ENCODE results near the gene EPS15.
A peak's percentile ranks its signal among the peaks of the same experiment; 100 is the strongest.

The EPS15 gene

GRCh38 chr1:51527144-51527543 is 8.1 kb upstream of the EPS15 start:
- TF ChIP-seq POLR2A (IDR thresholded peaks at IDR 0.05; ENCODE audit: low read length) (no peak), GATA1 (IDR thresholded peaks at IDR 0.05; ENCODE audit: low read depth, low read length) (no peak)
- DNase-seq, result no peak

DNA sequence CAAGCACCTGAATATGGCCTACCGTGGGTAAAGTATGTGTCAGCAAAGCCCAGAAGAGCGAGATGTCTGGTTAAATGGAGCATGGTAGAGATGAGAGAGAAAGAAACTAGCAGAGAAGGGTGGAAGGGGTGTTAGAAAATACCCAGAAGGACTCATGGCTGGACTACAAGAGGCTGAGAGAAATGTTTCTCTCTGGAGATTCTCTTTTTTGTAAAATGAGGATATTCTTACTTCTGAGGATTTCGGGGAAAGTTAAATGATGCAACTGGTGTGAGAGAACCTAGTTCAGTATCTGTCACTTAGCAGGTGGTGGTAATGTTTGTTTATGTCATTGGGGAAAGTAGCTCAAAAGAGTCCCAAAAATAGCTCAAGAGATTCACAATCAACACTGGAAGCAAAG is 7.2 kb upstream of the EPS15 start:
- TF ChIP-seq POLR2A (IDR thresholded peaks at IDR 0.05; ENCODE audit: low read length) (no peak), GATA1 (IDR thresholded peaks at IDR 0.05; ENCODE audit: low read depth, low read length) (no peak)
- no peak for DNase-seq

DNA sequence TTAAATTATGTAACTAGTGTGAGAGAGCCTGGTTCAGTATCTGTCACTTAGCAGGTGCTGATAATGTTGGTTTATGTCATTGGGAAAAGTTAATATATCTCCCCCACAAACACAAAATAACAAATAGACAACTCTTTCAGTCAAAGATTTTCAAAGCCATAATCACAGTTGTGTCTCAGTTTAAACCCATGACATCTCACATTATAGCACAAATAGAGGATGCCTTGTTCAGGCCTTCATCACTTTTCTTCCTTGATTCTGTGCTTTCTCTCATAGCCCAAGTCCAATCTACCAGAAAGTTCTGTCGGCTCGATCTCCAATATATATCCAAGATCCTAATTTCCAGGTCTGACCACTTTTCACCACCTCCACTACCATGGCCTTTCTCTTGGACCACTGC is 6.2 kb upstream of the EPS15 start:
- TF ChIP-seq GATA1 (IDR thresholded peaks at IDR 0.05; ENCODE audit: low read depth, low read length), result no peak
- TF ChIP-seq POLR2A (IDR thresholded peaks at IDR 0.05; ENCODE audit: low read length), result no peak
- no peak for DNase-seq

DNA sequence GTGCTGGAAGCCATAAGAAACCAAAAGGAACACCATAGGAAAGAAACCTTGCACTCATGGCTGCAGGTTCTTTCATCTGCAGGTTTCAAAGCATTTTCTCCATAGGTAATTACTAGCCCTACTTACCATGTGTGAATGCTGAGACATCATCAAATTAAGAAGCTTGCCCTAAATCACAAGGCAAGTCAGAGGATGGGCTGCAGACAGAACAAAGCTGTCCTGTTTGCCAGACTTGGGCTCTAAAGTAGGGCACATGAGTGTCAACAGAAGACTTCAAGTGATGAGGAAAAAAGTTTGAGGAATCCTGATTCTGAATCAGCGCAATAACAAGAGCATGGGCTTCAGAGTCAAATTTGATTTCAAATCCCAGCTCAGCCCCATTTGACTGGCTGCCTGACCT is 5.8 kb upstream of the EPS15 start:
- no peak for DNase-seq
- no peak for TF ChIP-seq GATA1 (IDR thresholded peaks at IDR 0.05; ENCODE audit: low read depth, low read length)
- TF ChIP-seq POLR2A (IDR thresholded peaks at IDR 0.05; ENCODE audit: low read length), result no peak

DNA sequence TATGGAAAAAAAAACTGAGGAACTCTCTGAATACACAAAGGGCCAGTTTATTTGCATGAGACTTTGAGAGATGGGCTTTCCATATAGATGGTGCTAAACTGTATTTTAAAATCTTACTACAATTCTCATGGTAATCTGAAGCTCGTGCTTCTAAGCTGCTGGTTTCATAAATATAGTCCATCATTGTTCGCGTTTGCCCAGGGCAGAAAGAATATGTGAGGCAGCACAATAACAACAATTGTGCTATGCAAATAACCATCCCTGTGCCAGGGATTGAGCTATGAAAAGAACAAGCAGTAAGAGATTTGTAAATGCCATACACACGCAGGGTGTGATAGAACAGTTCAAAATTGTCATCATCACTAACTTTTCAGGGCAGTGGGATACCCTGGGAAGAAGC is 4.9 kb upstream of the EPS15 start:
- no peak for TF ChIP-seq POLR2A (IDR thresholded peaks at IDR 0.05; ENCODE audit: low read length)
- no peak for TF ChIP-seq GATA1 (IDR thresholded peaks at IDR 0.05; ENCODE audit: low read depth, low read length)
- DNase-seq, result no peak

DNA sequence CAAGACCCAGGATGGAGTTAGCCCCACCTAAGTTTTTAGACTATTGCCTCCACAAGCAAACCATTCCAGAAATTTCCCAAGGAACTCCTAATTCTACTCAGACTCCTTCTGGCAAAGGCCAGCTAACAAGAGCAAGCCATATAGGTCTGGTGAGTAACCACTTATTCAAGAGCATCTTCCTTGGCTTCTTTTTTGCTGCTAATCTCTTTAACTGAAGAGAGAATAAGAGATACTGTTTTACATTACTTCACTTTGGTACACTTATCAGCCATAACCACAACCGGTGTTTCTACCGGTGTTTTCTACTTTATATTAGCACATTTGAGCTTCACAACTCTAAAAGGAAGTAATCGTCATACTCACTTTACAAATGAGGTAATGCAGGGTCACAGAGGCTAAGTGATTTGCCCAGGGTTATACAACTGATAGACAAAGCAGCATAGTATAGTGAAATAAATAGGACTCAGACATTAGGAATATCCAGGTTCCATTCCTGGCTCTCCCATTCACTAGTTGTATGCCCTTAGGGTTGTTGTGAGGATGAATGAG is 1.7 kb upstream of the EPS15 start:
- peak; percentile 78 to 84 for DNase-seq

GRCh38 chr1:51519865-51520699 is 1.0 kb upstream of the EPS15 start:
- TF ChIP-seq GATA1 (IDR thresholded peaks at IDR 0.05; ENCODE audit: low read depth, low read length), result peak; percentile 40
- peak; percentile 97 for TF ChIP-seq POLR2A (IDR thresholded peaks at IDR 0.05; ENCODE audit: low read length)
- DNase-seq, result peak; percentile 90 to 96

More for the DNA sequence above, 1.7 kb upstream of the EPS15 start:
- TF ChIP-seq GATA1 (IDR thresholded peaks at IDR 0.05; ENCODE audit: low read depth, low read length) (no peak), POLR2A (IDR thresholded peaks at IDR 0.05; ENCODE audit: low read length) (no peak)

- TF ChIP-seq GATA1 (IDR thresholded peaks at IDR 0.05; ENCODE audit: low read depth, low read length) (no peak), POLR2A (IDR thresholded peaks at IDR 0.05; ENCODE audit: low read length) (no peak)
- peak; percentile 65 to 77 for DNase-seq
These were observed 449 bp downstream of the EPS15 start for GRCh38 chr1:51518586-51519047.

- TF ChIP-seq GATA1 (IDR thresholded peaks at IDR 0.05; ENCODE audit: low read depth, low read length), result no peak
- TF ChIP-seq POLR2A (IDR thresholded peaks at IDR 0.05; ENCODE audit: low read length), result peak; percentile 86
- DNase-seq, result peak; percentile 79 to 84
These were observed 957 bp downstream of the EPS15 start for GRCh38 chr1:51518033-51518585.

GRCh38 chr1:51517361-51518032 is 1.6 kb downstream of the EPS15 start:
- peak; percentile 37 to 63 for DNase-seq
- no peak for TF ChIP-seq POLR2A (IDR thresholded peaks at IDR 0.05; ENCODE audit: low read length)
- no peak for TF ChIP-seq GATA1 (IDR thresholded peaks at IDR 0.05; ENCODE audit: low read depth, low read length)

GRCh38 chr1:51516649-51517158 is 2.4 kb downstream of the EPS15 start:
- peak; percentile 37 to 51 for DNase-seq

DNA sequence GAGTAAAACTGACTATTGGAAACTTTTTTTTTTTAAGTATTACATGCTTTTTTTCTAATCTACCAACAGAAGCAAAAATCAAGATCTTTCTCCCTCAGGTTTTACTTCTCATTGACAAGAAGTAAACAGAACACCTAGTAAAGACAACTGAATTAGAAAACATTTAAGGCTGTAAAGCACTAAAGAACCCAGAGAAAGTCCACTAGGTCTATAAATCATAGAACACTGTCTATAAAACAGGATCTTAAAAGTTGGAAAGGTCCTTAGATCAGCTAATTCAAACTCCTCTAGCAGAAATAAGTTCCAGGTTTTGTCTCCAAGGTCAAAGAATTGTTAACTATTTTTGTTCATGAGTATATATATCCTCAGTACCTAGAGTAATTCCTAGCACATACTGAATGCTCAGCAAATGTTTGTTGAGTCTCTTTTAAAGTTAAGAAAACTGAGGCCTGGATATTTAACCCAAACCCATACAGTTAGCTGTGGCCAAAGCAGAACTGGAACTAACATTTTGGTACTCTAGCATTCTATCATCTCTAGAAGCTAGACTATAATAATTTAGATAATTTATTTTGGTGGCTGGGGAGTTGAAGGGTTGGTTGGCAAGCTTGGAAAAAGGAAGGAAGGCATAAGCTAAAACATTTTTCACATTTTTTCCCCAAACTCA is 3.0 kb downstream of the EPS15 start:
- DNase-seq, result no peak
- TF ChIP-seq POLR2A (IDR thresholded peaks at IDR 0.05; ENCODE audit: low read length) (no peak), GATA1 (IDR thresholded peaks at IDR 0.05; ENCODE audit: low read depth, low read length) (no peak)

More at GRCh38 chr1:51516649-51517158, 2.4 kb downstream of the EPS15 start:
- TF ChIP-seq POLR2A (IDR thresholded peaks at IDR 0.05; ENCODE audit: low read length) (no peak), GATA1 (IDR thresholded peaks at IDR 0.05; ENCODE audit: low read depth, low read length) (no peak)

- TF ChIP-seq POLR2A (IDR thresholded peaks at IDR 0.05; ENCODE audit: low read length), result no peak
- TF ChIP-seq GATA1 (IDR thresholded peaks at IDR 0.05; ENCODE audit: low read depth, low read length), result no peak
- peak; percentile 17 to 31 for DNase-seq
These were observed 3.6 kb downstream of the EPS15 start for GRCh38 chr1:51515312-51515960.
